HG02981 (cell line): Measurements from ENCODE around the gene NALCN.
A peak's percentile ranks its signal among the peaks of the same experiment; 100 is the strongest.

Experiments used
- ATAC-seq: cut with Tn5 transposase; IDR thresholded peaks from one replicate; pipeline ENCODE4 v1.9.1; 2021; ENCODE audit warnings: mild to moderate bottlenecking, moderate library complexity; ENCODE audit not compliant: unreplicated experiment

Gene NALCN

DNA sequence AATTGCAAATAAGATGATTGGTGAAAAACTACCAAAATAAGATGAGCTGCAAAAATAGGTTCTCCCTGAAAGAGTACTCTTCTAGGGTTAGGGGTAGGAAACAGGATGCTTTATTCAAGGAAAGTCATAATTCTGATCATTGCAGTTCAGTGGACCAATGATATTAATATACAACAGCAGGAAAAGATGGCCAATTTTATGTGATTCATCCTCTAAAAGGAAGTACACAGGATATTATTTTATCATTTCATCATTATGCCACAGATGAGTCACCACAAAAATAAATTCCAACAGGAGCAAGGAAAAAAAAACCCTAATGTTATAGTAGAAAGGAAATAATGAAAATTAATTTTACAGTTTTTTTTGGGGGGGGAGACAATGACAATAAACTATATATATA, 205.0 kb downstream of the NALCN start:
- ATAC-seq: no peak

DNA sequence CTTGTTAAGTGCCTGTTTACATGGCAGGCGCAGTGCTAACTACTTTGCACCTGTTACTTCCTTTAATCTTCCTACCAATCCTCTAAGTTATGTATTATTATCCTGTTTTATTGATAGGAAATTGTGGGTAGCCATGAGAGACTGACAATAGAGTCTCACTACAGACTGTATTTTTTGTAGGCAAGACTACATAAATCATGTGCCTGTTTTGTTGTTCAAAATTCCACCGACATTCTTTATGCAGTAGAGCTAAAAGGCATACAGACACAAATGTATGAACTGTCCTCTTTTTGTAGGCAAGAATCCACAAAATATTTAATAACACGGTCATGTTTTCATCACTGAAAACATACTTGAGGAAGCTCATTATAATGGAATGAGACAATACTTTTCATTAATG, 205.5 kb downstream of the NALCN start:
- no peak for ATAC-seq

DNA sequence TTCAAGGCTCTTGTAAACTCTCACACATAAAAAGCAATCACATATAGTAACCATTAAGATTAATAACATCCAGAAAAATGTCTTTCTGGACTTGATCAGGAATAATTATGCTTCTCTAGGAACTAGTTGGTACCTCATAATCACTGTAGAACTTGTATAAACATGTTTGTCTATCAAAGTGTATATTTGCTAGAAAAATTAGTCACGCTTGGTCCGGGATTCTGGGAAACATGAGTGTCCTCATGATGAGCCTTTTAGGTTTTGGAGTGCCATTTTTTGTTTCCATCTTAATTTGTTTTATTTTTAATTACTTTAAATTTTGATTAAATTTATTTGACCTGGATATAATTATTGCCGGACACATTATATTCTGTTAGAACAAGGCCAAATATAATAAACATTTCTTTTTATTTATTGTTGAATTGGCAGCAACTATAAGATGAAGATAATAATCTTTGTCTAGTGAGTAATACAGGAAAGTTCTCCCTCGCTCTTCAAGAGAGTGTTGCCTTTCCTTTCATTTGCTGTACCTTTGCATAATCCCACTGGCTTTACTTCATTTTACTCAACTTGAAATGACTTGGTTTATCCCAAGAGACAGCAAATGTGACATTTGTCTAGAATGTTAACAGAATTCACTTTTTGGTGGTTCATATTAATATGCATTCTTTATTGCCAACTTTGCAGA, 207.0 kb downstream of the NALCN start:
- ATAC-seq: no peak

DNA sequence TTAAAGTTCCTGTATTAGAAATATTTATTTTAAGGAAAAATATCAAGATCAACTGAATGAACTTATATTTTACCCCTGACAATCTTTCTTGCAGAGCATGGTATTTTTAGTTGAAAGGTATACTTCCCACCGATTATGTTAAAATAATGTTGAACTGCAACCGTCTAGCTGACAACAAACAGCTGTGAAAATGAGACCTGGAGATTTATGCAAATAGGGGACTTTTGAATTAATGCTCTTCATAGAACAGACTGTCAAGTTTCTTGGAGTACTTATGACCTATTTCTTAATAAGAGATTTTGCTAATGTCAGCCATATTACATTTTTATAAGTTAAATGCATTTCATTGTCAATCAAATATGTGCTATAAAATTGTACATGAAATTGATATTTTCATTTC, 210.9 kb downstream of the NALCN start:
- no peak for ATAC-seq

DNA sequence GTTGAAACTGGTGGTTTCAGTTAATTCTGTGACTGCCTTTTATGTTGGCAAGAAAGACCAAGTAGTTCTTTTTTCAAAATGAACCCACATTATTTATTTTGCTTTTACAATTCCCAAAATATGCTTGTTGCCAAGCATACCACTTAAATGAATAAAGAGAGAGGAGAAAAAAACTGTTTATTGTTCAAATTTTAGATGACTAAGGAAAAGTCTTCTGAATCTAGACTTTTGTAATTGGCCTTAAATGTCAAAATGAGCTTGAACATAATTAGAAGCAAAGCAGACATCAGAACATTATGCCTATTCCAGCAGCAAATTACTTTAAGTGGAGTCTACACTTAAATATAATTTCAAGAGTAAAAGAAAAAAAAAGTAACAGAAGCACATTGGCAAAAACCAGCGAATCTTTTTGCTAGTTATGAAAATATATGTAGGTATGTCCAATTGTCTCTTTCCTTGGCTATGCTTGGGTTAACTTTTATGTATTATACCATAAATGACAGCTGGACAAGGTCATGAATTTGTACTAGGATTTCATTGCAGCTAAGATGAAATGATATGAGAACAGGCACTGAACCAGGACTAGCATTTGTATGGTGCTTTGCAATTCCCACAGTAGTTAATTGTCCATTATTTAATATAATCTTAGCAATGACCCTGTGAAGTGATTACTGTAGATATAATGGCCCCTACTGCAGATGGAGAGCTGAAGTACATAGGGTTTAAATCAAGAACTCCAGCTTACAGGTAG, 211.9 kb downstream of the NALCN start:
- no peak for ATAC-seq

DNA sequence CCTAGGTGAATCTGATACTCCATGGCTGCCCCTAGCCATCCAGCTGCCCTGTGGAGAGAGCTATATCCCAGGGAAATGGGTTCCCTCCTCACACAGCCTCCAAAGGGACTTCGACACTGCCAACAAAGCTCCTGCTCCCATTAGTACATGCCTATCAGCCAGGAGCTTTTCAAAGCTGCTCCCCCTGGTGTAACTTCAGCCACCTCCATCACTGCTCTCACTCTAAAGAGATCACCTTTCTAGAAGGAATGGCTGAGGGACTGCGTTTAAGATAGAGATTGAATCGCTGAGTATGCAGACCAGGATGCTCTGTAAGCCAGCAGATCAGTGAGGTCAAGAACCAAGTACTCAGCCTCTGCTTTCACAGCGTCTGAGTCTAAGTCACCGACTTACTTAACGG, 213.7 kb downstream of the NALCN start:
- ATAC-seq: no peak

DNA sequence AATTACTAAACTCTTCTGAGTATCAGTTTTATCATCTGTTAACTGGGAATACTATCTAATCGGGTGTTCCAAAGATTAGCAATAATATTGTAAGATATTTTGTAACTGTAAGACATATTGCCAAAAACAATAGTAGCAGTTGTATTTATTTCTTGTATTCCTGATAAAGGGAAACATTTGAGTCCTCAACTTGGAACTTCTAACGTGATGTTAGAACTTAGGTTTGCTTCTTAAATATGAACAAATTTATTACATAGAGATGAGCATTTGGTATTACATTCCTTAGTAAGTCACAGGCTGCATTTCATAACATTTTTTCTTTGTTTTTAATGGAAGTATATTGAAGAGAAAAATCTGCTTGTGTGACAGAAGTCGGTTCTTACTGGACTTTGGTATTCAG, 225.3 kb downstream of the NALCN start:
- ATAC-seq: no peak

DNA sequence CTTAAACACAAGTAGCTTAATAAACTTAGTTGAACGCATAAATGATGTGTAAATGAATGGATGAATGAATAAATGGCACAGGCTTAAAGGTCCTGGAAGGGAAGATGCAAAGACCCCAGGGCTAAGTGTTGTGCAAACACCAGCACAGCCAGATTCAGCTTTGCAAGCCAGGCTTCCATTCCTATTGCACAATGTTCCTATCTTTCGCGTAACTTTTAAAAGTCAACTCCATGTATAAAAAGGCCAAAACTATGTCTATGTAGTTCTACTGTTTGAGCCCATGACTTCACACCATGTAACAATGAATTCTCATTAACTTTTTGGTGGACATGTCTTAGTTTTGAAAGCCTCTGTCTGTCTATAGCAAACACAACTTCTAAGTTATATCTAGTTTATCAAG, 226.0 kb downstream of the NALCN start:
- ATAC-seq: no peak

DNA sequence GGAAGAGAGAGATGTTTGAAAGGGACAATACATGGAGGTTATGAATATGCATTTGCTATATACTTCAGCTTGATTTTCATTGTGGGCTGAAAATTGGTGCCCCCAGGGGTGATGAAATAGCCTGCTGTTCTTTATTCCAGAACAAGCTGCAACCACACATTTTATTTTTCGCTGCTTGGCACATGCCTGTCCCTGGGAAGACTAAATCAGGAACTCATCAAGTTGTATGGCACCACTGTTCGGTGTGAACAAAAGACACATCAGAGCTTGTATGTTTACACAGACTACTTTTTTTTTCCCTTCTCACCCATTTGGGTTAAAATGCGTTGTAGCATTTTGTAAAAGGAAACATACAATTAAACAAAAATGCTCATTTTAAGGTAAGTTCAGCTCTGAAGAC, 230.7 kb downstream of the NALCN start:
- ATAC-seq: no peak

DNA sequence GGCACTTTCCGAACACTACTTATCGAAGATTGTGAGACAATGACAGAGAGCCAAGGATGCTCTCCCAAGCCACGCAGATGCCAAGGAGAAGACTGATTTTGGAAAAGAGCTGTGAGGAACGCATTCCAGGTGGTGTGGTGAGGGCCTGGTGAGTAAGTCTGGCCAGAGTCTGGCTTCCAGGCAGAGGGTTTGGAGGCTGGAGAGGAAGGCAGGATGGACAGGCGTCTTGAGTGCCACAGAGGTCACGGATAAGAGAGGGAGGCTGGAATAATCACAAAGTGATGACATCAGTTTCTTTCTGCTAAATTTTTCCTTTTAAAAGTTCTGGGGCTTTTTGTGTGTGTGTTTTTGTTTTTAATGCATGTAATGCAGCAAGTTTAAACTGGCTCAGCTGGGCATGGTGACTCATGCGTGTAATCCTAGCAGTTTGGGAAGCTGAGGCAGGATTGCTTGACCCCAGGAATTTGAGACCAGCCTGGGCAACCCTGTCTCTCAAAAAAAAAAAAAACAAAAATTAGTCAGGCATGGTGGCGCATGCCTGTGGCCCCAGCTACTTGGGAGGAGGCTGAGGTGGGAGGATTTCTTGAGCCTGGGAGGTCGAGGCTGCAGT, 235.1 kb downstream of the NALCN start:
- ATAC-seq: no peak

DNA sequence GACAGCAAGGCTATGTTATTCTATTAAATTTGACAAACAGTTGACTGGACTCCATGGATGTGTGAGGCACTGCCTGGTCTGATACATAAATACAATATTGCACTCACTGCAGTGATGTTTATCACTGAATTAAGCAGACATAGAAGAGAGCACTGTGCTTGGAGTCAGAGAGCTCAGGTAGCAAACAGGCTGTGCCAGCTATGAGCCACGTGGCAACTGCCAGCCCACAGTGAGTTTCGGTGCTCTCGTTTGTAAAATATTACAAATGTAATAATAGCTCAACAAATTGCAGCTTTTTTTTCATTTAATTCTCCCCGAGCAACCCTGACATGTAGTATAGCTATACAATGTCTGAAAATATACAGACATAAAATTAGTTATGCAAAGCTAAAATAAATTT, 237.3 kb downstream of the NALCN start:
- no peak for ATAC-seq

DNA sequence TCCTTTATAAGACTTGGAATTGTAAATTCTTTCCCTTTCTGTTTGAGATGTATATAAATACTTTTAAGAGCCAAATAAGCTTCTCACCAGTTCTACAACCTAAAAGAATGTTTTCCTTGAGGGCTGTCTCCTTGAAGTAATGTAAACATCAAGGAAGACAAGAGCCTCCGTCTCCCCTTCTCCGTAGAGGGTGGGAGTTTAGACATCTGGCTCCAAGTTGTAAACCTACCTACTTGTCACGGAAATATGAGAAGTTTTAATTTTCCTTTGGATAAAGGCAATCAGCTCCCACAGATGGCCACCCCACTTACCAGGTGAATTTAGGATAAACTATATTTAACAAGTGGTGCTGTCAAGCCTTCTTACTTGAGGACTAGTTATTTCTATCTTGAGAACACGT, 237.9 kb downstream of the NALCN start:
- no peak for ATAC-seq

DNA sequence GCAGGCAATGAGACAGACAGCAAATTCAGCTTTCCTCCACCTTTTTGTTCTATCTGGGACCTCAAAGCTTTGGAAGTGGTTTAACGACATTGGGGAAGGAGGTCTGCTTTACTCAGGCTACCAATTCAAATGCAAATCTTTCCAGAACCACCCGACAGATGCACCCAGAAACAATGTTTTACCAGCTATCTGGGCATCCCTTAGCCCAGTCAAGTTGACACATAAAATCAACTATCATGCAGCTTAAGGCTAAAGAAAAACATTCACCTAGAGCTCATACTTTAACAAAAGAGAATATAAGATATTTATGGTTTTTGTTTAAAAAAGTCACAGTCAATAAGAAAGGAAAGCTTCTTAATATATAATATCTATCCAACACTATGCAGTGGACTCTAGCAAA, 246.0 kb downstream of the NALCN start:
- no peak for ATAC-seq

DNA sequence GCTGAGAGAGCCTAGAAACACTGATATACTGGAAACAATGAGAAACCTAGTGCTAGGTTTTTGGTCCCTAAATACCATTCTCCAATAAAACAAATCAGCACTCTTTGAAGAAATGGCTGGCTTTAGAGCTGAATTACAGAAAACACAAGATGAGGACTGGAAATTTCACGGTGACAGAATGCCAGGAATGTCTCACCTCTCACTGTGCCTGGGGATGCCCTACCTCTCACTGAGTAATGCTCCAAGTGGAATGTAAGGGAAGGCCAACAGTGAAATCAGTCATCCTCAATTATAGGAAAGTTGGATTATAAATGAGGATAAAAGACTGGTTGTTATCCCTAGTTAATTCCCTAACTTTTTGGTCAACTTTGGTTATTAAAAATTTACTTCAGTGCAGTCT, 259.0 kb downstream of the NALCN start:
- ATAC-seq: no peak

DNA sequence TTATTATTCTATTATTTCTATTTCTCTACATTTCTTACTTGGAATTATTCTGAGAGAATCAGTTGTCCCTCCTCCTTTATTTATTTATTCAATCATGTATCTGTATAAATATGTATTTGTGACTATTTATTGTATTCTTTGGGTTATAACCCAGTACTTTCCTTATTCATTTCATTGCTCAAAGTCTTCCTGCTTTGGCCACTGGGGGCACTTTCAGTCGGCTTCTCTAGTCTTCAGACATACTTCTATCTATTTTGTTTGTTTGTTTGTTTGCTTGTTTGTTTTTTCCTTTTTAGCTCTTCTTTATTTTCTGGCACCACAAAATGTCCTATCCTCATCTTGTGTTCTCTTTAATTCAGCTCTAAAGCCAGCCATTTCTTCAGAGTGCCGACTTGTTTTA, 260.4 kb downstream of the NALCN start:
- ATAC-seq: no peak

DNA sequence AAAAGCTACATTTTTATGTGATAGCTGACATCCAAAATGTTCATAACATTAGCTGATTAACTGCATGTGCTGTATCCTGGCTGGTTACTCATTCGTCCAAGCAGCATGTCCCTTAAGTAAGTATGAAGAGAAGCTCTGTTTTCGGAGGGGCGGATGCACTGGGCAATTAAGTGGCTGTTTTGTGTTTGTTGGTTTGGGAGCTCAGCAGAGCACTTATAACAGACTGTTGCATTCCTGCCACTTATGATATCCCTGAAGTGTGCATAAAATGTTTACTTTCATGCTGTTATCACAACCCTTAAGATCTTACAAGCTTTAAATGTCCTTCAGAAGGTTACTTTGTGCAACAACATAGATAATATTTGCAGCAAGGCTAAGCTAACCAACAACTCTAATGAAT, 264.1 kb downstream of the NALCN start:
- no peak for ATAC-seq

DNA sequence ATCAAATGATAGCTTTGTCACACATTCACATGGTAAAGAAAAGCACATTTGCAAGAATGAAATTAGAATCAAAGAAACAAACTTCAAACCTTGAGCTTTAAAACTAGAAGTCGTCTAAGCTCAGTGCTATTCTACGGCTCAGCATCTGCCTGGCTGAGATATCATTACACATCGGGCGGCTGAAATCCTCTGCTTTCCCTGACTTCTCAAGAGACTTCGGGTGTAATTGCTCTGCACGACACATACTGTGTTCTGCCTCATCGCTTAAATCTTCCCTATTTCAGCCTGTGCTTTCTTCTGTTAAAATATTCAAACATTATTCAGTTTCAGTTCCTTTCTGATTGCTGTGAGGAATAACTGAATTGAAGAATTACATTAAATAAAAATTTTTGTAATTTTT, 265.3 kb downstream of the NALCN start:
- no peak for ATAC-seq

DNA sequence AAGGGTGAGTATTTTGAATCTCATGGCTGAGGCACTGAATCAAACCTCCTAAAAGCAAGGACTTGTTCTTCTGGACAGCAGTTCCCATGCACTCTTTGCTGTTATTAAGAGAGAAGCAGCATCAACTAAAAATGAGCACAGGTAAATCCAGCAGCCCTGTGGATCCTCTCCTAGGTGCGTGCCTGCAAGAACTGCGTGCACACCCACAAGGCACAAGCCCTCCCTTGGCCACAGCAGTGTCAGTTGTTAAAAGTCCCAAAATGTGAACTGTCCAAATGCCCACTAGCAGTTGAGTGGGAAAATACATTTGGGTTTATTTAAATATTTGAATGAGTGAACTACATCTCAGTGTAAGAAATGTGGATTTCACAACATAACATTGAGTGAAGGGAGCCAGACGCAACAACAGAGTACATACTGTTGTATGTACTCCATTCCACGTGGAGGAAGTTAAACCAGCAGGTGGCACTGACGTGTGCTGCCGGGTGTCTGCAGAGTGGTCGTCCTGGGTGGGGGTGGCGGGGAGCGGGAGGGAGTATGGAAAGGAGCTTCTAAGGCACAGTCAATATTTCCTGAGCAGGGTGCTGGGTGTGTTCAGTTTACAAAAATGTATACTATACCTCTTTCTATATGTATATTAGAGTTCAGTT, 266.4 kb downstream of the NALCN start:
- ATAC-seq: no peak

DNA sequence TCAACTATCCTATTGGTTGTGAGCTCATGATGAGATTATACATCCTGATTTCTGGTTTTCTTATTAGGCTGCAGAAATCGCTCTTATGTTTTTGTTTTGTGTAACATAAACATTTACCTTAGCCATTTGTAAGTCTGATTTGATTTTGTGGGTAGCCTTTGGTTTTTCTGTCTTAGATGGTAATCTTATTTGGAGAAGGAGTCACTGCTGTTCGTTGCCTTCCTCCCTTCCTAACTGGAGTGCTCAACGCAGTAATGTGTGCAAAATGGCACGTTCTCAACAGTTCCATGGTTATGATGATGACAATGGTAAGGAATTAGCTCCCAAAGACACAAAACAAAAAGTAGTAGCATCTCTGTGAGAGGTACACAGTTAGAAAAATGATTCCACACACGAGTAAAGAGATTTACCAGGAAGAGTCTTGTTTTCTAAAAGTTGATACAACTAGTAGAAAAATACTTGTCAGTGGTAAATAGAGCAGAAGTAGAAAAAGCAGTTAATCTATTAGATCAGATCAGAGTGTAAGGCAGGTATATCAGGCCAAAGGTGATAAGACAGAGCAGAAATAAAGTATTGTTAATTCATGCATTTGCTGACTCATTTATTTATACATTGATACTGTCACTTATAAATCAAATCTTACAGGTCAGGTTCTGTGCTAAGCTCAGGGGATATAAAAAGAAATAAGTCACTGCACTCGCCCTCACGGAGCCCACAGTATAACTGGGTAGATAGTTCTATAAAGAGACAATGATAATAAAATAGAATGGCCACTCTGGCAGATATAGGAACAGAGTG, 270.0 kb downstream of the NALCN start:
- ATAC-seq: no peak

DNA sequence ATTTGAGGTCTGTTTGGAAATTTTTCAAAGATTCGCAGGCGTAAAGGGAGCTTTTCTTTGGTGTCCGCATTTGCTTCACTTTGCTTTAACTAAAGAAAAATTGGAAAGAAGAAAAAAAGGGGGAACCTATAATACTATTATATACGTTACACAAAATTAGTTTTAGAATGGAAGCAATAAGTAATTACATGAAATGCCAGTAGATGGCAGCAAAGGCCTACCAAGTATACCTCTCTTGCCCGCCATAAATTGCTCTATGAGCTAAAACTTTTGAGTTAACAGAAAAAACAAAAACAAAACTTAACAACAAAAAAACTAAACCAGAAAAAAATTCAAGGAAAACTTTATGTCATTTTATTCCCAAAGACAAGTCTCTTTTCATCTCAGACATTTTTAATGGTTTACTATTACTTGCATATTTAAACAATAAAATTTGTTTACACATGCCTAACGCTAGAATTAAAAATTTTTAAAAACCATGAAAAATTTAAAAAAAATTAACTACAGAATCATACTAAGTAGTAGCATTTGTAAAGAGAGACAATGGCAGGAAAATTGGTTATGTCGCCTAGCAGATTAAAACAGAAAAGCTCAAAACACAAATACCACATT, 271.4 kb downstream of the NALCN start:
- peak; percentile 70 for ATAC-seq

DNA sequence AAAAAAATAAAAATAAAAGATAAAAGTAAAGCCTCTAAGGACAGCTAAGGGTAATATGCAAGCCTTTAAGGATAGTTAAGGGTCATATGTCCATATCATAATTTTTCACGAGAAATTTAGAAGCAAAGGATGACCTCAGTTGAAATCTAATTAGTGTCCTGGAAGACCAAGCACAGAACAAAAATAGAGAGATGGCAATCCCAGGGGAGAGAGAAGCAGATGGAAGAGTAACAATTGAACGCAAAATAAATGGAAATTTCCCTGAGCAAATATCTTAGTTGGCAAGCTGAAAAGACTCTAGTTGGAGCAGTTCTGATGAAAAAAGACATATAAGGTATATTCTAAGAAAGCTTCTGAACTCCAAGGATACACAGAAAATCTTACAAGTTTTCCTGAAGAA, 275.4 kb downstream of the NALCN start:
- ATAC-seq: no peak
